ENCODE measurements around the gene TSPAN4.

The TSPAN4 gene

DNA sequence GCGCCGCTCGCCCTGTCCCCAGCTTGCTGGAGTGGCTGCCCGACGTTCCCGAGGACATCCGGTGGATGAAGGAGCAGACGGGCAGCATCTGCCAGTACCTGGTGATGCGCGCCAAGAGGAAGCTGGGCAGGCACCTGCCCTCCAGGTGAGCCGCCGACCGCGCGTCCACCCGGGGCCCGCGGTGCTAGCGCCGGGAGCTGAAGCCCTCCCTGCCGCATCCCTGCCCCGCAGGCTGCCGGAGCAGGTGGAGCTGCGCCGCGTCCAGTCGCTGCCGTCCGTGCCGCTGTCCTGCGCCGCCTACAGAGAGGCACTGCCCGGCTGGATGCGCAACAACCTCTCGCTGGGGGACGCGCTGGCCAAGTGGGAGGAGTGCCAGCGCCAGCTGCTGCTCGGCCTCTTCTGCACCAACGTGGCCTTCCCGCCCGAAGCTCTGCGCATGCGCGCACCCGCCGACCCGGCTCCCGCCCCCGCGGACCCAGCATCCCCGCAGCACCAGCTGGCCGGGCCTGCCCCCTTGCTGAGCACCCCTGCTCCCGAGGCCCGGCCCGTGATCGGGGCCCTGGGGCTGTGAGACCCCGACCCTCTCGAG, 18.3 kb upstream of the TSPAN4 start:
- no peak for DNase-seq

- DNase-seq: no peak
These were observed 17.7 kb upstream of the TSPAN4 start for GRCh38 chr11:824942-825341.

- no peak for DNase-seq
These were observed 17.1 kb upstream of the TSPAN4 start for GRCh38 chr11:825366-826226.

- no peak for DNase-seq
These were observed 16.4 kb upstream of the TSPAN4 start for GRCh38 chr11:826227-826621.

DNA sequence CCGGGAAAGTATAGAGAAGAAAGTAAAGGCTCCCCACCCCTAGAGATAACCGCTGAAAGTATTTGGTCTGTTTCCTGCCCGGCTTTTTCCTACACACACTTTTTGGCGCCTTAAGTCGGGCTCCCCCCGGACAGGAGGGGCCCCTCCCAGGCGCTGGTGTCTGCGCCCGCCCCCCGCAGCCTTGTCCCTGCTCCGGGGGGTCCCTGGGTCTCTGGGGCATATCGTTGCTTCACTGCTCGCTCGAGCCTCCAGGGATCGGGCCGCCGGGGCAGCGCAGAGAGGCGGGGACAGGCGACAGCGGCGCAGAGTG, 15.9 kb upstream of the TSPAN4 start:
- DNase-seq: no peak

- DNase-seq: no peak
These were observed 15.3 kb upstream of the TSPAN4 start for GRCh38 chr11:827146-827896.

- DNase-seq: no peak
These were observed 14.8 kb upstream of the TSPAN4 start, which contains the start of gene CRACR2B for GRCh38 chr11:827897-828192. Gene CRACR2B (plus strand): TSS chr11:827919. CDS start chr11:828608, 689 bp downstream.

GRCh38 chr11:828506-829175, 14.0 kb upstream of the TSPAN4 start:
- no peak for DNase-seq

DNA sequence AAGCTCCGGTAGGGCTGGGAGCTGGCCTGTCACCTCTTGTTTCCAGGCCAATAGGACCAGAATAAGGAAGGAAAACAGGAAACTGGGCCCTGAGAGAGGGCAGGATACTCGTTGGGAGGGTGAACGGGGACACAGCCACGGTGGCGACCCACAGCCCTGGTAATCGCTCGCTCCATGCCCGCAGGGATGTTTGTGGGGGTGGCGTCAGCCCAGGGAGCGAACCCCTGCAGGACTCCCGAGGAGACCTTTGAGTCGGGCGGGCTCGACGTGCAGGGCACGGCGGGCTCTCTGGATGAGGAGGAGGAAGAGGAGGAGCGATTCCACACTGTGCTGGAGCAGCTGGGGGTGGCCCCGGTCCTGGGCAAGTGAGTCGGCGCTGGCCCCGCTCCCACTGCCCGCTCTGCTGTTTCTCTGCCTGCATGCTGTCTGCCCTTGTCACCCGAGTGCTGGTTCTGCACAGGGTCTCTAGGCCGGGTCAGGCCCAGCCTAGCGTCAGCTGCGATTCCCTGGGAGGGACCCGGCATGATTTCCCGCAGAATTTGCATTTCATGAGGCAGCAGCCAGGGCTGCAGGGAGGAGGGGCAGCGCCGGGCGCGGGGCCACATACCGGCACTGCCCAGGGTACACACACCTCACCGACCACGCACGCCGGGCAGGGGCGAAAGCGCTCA, 13.3 kb upstream of the TSPAN4 start:
- no peak for DNase-seq

DNA sequence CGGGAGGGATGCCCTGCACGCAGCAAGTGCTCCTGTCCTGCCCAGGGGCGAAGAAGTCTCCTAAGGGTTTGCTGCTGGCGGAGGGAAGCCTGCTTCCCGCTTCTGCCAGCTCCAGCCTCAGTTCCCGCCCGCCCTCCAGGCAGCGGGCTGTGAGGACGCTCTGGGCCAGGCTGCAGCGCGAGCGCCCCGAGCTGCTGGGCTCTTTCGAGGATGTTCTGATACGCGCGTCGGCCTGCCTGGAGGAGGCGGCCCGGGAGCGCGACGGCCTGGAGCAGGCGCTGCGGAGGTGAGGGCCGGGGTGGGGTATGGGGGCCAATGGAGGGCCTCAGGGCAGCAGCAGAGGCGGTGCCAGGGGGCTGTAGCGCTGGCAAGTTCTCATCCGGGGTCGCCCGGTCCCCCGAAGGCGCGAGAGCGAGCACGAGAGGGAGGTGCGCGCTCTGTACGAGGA, 12.8 kb upstream of the TSPAN4 start:
- DNase-seq: no peak

DNA sequence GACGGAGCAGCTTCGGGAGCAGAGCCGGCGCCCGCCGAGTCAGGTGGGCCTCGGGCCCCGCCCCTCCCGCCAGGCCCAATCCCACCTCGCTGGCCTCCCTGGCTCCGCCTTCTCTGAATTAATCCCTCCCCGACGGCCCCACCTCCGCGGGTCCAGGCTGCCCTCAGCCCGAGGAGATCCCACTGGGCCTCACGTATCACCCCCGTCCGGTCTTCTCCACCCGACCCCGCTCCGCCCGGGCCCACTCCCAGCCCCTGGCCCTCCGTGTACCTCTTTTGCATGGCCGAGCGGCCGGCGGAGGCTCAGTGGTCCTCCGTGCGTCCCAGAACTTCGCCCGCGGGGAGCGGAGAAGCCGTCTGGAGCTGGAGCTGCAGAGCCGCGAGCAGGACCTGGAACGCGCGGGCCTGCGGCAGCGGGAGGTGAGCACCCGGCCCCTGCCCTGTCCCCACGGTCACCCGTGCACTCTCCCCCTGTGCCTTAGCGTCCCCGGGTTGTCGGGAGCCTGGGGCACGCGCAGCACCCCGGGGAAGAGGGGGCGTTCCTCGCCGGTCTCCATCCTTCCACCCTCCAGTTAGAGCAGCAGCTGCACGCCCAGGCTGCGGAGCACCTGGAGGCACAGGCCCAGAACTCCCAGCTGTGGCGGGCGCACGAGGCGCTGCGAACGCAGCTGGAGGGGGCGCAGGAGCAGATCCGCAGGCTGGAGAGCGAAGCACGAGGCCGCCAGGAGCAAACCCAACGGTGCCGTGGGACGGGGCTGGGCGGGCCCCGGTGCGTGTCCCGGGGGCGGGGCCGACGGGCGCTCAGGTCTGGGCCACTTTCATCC, 12.1 kb upstream of the TSPAN4 start:
- peak in 6 of 14 donors; percentile 17 to 69 (median 36) for DNase-seq

DNA sequence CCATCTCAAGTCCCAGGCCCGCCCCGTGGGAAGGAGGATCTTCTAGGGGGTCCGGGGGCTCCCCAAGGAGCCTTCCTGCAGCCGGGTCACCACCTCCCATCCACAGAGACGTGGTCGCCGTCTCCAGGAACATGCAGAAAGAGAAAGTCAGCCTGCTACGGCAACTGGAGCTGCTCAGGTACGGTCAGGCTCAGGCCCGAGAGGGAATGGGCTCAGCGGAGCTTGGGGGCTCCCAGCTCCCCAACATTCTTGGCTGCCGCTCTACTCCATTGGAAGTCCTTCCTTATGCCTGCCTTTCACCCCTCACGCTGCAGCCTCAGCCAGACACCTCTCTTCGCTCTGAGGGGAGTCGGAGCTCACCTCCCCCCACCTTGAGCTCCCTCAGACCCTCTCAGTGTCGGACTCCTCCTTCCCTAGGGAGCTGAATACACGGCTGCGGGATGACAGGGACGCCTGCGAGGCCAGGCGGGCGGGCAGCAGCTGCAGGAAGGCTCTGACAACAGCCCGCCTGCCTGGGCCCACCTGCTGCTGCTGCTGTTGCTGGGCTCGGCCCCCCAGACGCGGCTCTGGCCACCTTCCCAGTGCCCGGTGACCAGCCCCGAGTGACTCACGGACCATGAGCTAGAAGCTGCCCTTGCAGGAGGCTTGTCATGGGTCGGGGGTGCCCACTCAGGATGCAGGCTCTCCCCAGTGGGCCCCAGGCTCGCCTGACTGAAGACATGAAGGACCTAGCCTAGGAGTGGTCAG, 11.4 kb upstream of the TSPAN4 start:
- DNase-seq: peak in 1 of 14 donors; percentile 63

DNA sequence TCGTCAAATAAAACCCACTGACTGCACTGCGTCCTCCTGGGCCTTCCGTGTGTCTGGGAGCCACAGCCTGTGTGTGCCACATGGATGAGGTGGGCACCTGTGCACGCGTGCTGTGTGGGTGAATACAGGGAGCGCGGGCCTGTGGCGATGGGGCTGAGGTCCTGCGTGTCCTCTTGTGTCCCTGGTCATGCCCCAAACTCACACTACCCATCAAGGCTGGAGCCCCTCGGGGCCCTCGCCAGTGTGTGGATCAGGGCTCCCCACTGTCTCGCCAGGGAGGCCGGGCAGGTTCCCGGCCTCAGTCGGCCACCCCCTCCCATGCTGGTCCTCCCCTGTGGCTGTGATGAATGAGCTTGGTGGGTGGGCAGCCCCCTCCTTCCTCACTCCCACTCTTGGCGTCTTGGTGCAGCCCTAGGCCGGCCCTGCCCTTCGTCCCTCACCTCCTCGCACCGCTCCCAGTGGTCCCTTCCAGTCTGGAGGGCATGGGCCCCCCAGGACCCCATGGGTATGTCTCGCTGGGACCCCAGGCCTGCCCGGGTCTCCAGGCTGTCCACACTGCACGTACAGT, 10.6 kb upstream of the TSPAN4 start:
- DNase-seq: no peak

DNA sequence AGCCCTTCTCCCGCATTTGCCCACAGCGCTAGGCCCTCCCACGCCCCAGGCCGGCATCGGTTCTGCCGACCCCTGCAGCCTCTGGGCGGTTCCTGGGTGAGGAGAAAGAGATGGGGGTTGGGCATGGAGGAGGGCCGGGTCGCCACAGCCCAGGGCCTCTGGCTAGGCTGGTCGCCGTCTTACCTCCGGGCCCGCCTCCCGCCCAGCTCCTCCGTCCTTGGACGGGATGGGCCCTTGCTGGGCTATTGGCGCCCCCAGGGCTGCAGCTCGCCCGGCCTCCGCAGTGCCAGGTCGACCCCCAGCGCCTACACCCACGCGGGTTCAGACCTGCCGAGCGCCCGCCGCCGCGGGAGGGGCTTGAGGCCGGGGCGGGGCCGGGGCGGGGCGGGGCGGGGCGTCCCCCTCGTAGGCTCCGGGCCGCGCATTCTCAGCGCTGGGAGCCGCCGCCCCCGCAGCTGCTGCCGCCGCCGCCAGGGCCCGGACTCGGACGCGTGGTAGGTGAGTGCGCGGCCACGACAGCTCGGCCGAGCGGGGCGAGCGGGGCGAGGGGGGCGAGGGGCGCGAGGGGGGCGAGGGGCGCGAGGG, 10.0 kb upstream of the TSPAN4 start, which contains the start of gene CD151:
CD151 (plus strand) TSS at position 424 of the 585 bp plus-strand sequence. CDS start 3,118 bp downstream, outside the sequence.
- DNase-seq: peak in 4 of 14 donors; percentile 16 to 56 (median 48)

- DNase-seq: peak in 3 of 14 donors; percentile 44 to 56 (median 53)
These were observed 9.4 kb upstream of the TSPAN4 start for GRCh38 chr11:833114-833791.

DNA sequence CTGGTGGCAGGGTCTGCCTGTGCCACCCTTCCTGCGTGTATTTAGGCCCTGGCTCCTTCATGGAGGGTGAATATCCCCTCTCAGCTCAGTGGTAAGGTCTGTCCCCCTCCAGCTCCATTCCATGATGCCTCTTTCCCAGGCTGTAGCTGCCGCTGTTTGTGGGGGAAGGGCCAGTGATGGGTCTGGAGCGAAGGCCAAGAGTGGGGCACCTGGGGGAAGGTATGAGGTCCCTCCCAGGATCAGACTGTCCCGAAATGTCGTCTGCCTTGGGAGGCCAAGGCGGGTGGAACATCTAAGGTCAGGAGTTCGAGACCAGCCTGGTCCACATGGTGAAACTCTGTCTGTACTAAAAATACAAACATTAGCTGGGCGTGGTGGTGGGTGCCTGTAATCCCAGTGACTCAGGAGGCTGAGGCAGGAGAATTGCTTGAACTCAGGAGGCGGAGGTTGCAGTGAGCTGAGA, 8.8 kb upstream of the TSPAN4 start:
- no peak for DNase-seq

DNA sequence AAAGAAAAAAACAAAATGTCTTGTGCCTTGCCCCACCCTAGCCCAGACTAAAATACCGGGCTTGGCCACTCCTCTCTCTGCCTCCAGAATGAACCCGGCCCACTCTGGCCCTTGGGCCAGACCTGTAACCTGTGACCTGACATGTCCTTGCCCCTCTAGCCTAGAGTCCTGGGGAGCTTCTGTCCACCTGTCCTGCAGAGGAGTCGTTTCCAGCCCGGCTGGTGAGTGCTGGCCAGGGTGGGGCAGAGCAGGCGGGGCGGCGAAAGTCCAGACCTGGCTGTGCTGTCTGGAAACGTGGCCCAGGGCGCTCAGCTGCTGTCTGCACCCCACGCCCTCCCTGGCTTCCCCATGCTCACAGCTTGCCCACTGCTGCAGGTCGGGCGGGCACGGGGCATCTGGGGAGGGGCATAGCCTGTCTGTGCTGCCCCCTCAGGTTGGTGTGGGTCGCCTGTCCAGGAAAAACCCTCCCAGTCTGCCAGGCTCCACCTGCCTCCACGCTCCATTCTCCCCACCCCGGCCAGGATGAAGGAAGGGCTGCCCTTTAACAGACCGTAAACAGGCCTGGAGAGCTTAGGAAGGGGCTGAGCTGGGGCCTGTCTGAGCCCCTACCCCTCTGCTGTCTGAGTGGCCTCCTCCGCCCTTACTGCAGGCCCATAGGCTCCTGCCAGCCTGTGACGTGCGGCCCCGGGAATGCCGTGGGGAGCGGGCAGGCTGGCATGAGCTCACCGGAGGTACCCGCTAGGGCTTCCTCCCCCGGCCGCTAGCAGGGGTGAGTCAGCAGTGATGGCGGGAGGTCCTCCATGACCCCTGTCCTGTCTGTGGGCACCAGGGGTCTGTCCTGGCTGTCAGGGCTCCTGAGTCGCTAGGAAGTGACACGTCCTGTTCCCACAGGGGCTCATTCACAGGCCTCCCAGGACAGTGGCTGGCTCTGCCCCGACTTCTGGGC, 8.0 kb upstream of the TSPAN4 start:
- DNase-seq: peak in 8 of 14 donors; percentile 23 to 88 (median 34)

DNA sequence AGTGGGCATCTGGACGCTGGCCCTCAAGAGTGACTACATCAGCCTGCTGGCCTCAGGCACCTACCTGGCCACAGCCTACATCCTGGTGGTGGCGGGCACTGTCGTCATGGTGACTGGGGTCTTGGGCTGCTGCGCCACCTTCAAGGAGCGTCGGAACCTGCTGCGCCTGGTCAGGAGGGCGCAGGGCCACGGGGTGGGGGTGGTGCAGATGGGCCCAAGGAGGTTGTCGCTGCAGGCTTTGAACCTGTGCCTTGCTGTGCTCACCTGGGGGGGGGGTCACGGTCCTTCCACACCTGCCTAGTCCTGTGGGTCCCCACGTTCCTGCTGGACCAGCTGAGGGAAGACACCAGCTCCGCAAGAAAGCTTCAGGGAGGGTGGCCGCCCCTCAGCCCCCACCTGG, 6.4 kb upstream of the TSPAN4 start:
- DNase-seq: no peak
